ENCODE data around the gene TPSG1. TPM values are rescaled to one million over a fixed set of nuclear protein-coding genes. Genes with fewer than 3 reads are reported as not detected.

The TPSG1 gene
- total RNA-seq, 1 donor from 2014 or later, result not detected

- Mint-ChIP-seq H3K27me3 (ENCODE audit: low read depth) (no peaks in the 10 kb centered on the region), H3K4me1 (no peaks in the 10 kb centered on the region), H3K36me3 (ENCODE audit: low read depth) (no peaks in the 10 kb centered on the region), H3K4me3 (no peak overlapping the region), H3K27ac (ENCODE audit: unreplicated experiment) (no peak overlapping the region), H3K9me3 (no peaks in the 10 kb centered on the region)
- DNase-seq (ENCODE audit: low read depth, low spot score), result no peak
- TF ChIP-seq CTCF (conservative IDR thresholded peaks at IDR 0.05), result no peak
These were observed 4.0 kb downstream of the TPSG1 start for GRCh38 chr16:1220841-1221627.

GRCh38 chr16:1220098-1220728 lies 4.9 kb downstream of the TPSG1 start:
- H3K4me1 Mint-ChIP-seq, result no peaks in the 10 kb centered on the region
- H3K27me3 Mint-ChIP-seq (ENCODE audit: low read depth), result no peaks in the 10 kb centered on the region
- H3K4me3 Mint-ChIP-seq, result no peak overlapping the region
- TF ChIP-seq CTCF (conservative IDR thresholded peaks at IDR 0.05), result no peak
- DNase-seq (ENCODE audit: low read depth, low spot score), result no peak
- H3K27ac Mint-ChIP-seq (ENCODE audit: unreplicated experiment), result no peak overlapping the region
- H3K9me3 Mint-ChIP-seq, result no peaks in the 10 kb centered on the region
- no peaks in the 10 kb centered on the region for H3K36me3 Mint-ChIP-seq (ENCODE audit: low read depth)

- H3K4me3 Mint-ChIP-seq, result no peak overlapping the region
- no peaks in the 10 kb centered on the region for H3K27me3 Mint-ChIP-seq (ENCODE audit: low read depth)
- no peak for DNase-seq (ENCODE audit: low read depth, low spot score)
- no peaks in the 10 kb centered on the region for H3K36me3 Mint-ChIP-seq (ENCODE audit: low read depth)
- no peak overlapping the region for H3K27ac Mint-ChIP-seq (ENCODE audit: unreplicated experiment)
- no peaks in the 10 kb centered on the region for H3K9me3 Mint-ChIP-seq
- TF ChIP-seq CTCF (conservative IDR thresholded peaks at IDR 0.05), result no peak
- no peaks in the 10 kb centered on the region for H3K4me1 Mint-ChIP-seq
These were observed 6.0 kb downstream of the TPSG1 start for GRCh38 chr16:1218930-1219611.

GRCh38 chr16:1218061-1218929 lies 6.8 kb downstream of the TPSG1 start:
- TF ChIP-seq CTCF (conservative IDR thresholded peaks at IDR 0.05), result no peak
- no peaks in the 10 kb centered on the region for H3K36me3 Mint-ChIP-seq (ENCODE audit: low read depth)
- no peak overlapping the region for H3K27ac Mint-ChIP-seq (ENCODE audit: unreplicated experiment)
- no peaks in the 10 kb centered on the region for H3K9me3 Mint-ChIP-seq
- H3K4me3 Mint-ChIP-seq, result no peak overlapping the region
- no peak for DNase-seq (ENCODE audit: low read depth, low spot score)
- H3K4me1 Mint-ChIP-seq, result no peaks in the 10 kb centered on the region
- no peaks in the 10 kb centered on the region for H3K27me3 Mint-ChIP-seq (ENCODE audit: low read depth)

GRCh38 chr16:1217526-1217925 lies 7.5 kb downstream of the TPSG1 start:
- TF ChIP-seq CTCF (conservative IDR thresholded peaks at IDR 0.05), result no peak
- Mint-ChIP-seq H3K9me3 (no peaks in the 10 kb centered on the region), H3K4me1 (no peaks in the 10 kb centered on the region), H3K27ac (ENCODE audit: unreplicated experiment) (no peak overlapping the region), H3K4me3 (no peak overlapping the region), H3K36me3 (ENCODE audit: low read depth) (no peaks in the 10 kb centered on the region), H3K27me3 (ENCODE audit: low read depth) (no peaks in the 10 kb centered on the region)
- no peak for DNase-seq (ENCODE audit: low read depth, low spot score)
